ENCODE results near the gene HS3ST4. TPM values are rescaled to one million over a fixed set of nuclear protein-coding genes. Genes with fewer than 3 reads are reported as not detected.

Gene HS3ST4
- total RNA-seq, 1 donor from 2014 or later, result 1.2 TPM

DNA sequence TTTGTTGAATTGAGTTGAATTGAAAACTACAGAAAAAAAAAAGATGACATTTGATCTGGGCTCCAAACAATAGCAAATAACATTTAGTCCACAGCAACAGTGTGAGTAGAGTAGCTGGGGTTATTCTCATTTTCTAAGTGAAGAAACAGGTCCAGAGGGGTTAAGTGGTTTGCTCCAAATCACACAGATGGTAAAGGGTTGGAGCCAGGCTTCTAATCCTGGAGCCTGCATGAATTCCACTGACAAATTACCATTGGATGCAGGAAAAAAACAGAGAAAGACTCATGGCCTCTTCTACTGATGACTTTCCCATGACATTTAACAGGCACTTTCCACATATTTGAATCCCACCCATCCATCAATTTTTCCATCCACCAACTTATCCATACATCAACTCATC, 182.4 kb downstream of the HS3ST4 start:
- no peak overlapping the region for H3K4me3 Mint-ChIP-seq (ENCODE audit: unreplicated experiment)

DNA sequence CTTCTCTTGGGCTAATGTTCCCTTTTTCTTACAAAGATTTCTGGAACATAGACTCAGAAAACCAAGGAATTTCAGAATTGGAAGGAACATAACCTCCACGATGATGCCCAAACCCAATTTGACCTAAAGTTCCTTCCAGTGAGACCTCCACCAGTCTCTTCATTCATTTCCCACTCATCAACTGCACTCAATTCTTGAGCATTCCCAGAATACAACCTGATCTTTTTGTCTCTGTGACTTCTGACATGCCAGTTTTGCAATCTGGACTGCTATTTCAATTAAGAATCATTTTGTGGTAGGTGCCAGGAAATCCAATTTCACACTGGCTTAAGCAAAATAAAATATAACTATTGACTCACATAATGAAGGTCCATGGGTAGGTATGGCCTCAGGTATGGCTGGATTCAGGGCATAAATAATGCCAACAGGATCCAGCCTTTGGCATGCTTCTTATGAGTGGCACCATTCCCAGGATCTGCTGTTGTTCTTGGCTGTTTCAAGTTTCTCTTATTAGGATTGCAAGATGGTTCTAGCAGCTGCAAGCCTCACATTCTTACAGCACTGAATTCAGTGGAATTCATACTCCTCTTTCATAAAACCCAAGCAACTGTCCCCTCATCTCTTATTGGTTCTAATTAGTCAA, 184.3 kb downstream of the HS3ST4 start:
- TF ChIP-seq EZH2 (IDR thresholded peaks at IDR 0.05; ENCODE audit: insufficient read depth, low read length), result no peak
- TF ChIP-seq, protein P1, sequence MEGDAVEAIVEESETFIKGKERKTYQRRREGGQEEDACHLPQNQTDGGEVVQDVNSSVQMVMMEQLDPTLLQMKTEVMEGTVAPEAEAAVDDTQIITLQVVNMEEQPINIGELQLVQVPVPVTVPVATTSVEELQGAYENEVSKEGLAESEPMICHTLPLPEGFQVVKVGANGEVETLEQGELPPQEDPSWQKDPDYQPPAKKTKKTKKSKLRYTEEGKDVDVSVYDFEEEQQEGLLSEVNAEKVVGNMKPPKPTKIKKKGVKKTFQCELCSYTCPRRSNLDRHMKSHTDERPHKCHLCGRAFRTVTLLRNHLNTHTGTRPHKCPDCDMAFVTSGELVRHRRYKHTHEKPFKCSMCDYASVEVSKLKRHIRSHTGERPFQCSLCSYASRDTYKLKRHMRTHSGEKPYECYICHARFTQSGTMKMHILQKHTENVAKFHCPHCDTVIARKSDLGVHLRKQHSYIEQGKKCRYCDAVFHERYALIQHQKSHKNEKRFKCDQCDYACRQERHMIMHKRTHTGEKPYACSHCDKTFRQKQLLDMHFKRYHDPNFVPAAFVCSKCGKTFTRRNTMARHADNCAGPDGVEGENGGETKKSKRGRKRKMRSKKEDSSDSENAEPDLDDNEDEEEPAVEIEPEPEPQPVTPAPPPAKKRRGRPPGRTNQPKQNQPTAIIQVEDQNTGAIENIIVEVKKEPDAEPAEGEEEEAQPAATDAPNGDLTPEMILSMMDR (IDR thresholded peaks at IDR 0.05; ENCODE audit: insufficient read depth, low read depth, low read length), result no peak

More for the DNA sequence above, 182.4 kb downstream of the HS3ST4 start:
- TF ChIP-seq, protein P1 (IDR thresholded peaks at IDR 0.05; ENCODE audit: insufficient read depth, low read depth, low read length), result no peak
- TF ChIP-seq EZH2 (IDR thresholded peaks at IDR 0.05; ENCODE audit: insufficient read depth, low read length), result no peak
- Mint-ChIP-seq H3K36me3 (ENCODE audit: low read depth, unreplicated experiment) (no peaks in the 10 kb centered on the region), H3K9me3 (ENCODE audit: unreplicated experiment) (peaks cover 2% of the 10 kb centered on the region), H3K4me1 (ENCODE audit: low read depth, unreplicated experiment) (no peaks in the 10 kb centered on the region), H3K27me3 (ENCODE audit: low read depth, unreplicated experiment) (no peaks in the 10 kb centered on the region), H3K27ac (ENCODE audit: unreplicated experiment) (no peak overlapping the region)
- DNase-seq (ENCODE audit: low read depth), result no peak
- H3K79me2 ChIP-seq (ENCODE audit: insufficient read depth, low read length), result no peaks in the 10 kb centered on the region
- H3K4me2 ChIP-seq (ENCODE audit: low read length), result no peak overlapping the region
- H3K9ac ChIP-seq (ENCODE audit: low read length), result no peak overlapping the region
- no peak overlapping the region for H2AFZ ChIP-seq (ENCODE audit: low read depth, low read length)
- no peak overlapping the region for H3K4me3 ChIP-seq (ENCODE audit: insufficient read depth, low read depth, low read length)
- no peaks in the 10 kb centered on the region for H4K20me1 ChIP-seq (ENCODE audit: insufficient read depth, low read length)
- H3K36me3 ChIP-seq (ENCODE audit: insufficient read depth, low read length), result no peaks in the 10 kb centered on the region
- no peaks in the 10 kb centered on the region for H3K27me3 ChIP-seq (ENCODE audit: insufficient read depth, low read length)
- no peaks in the 10 kb centered on the region for H3K9me3 ChIP-seq (ENCODE audit: insufficient read depth, low read depth, low read length)
- no peak overlapping the region for H3K27ac ChIP-seq (ENCODE audit: low read depth, low read length)
- no peak for FAIRE-seq
- no peaks in the 10 kb centered on the region for H3K4me1 ChIP-seq (ENCODE audit: insufficient read depth, low read length)

DNA sequence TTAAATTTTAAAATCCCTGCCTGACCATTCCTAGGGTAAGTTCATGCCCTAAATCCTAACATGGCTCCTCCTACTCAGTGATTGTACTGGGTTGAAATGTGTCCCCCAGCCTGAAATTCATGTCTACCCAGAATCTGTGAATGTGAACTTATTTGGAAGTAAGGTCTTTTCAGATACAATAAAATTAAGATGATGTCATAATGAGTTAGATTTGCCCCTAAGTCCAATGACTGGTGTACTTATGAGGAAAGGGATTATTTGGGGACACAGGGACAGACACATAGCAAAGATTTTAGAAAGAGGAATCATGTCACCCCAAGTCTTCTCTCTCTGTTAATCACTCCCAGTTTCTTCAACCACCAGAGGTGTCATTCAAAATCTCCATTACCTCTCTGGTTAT, 185.3 kb downstream of the HS3ST4 start:
- FAIRE-seq, result no peak
- no peak overlapping the region for H3K4me3 Mint-ChIP-seq (ENCODE audit: unreplicated experiment)

More for the DNA sequence above, 184.3 kb downstream of the HS3ST4 start:
- Histone ChIP-seq H3K27me3 (ENCODE audit: insufficient read depth, low read length) (no peaks in the 10 kb centered on the region), H3K4me2 (ENCODE audit: low read length) (no peak overlapping the region), H3K4me1 (ENCODE audit: insufficient read depth, low read length) (no peaks in the 10 kb centered on the region), H3K9me3 (ENCODE audit: insufficient read depth, low read depth, low read length) (no peaks in the 10 kb centered on the region), H3K79me2 (ENCODE audit: insufficient read depth, low read length) (no peaks in the 10 kb centered on the region), H3K4me3 (ENCODE audit: insufficient read depth, low read depth, low read length) (no peak overlapping the region), H4K20me1 (ENCODE audit: insufficient read depth, low read length) (no peaks in the 10 kb centered on the region), H2AFZ (ENCODE audit: low read depth, low read length) (no peak overlapping the region), H3K27ac (ENCODE audit: low read depth, low read length) (no peak overlapping the region), H3K9ac (ENCODE audit: low read length) (no peak overlapping the region), H3K36me3 (ENCODE audit: insufficient read depth, low read length) (no peaks in the 10 kb centered on the region)
- DNase-seq (ENCODE audit: low read depth) (no peak), FAIRE-seq (no peak)
- Mint-ChIP-seq H3K36me3 (ENCODE audit: low read depth, unreplicated experiment) (no peaks in the 10 kb centered on the region), H3K4me3 (ENCODE audit: unreplicated experiment) (no peak overlapping the region), H3K4me1 (ENCODE audit: low read depth, unreplicated experiment) (no peaks in the 10 kb centered on the region), H3K9me3 (ENCODE audit: unreplicated experiment) (peaks cover 2% of the 10 kb centered on the region), H3K27me3 (ENCODE audit: low read depth, unreplicated experiment) (no peaks in the 10 kb centered on the region), H3K27ac (ENCODE audit: unreplicated experiment) (no peak overlapping the region)

More for the DNA sequence above, 185.3 kb downstream of the HS3ST4 start:
- Histone ChIP-seq H3K9ac (ENCODE audit: low read length) (no peak overlapping the region), H2AFZ (ENCODE audit: low read depth, low read length) (no peak overlapping the region), H3K4me1 (ENCODE audit: insufficient read depth, low read length) (no peaks in the 10 kb centered on the region), H3K4me2 (ENCODE audit: low read length) (no peak overlapping the region), H3K27ac (ENCODE audit: low read depth, low read length) (no peak overlapping the region), H3K36me3 (ENCODE audit: insufficient read depth, low read length) (no peaks in the 10 kb centered on the region), H3K27me3 (ENCODE audit: insufficient read depth, low read length) (no peaks in the 10 kb centered on the region), H3K9me3 (ENCODE audit: insufficient read depth, low read depth, low read length) (no peaks in the 10 kb centered on the region), H3K79me2 (ENCODE audit: insufficient read depth, low read length) (no peaks in the 10 kb centered on the region), H3K4me3 (ENCODE audit: insufficient read depth, low read depth, low read length) (no peak overlapping the region), H4K20me1 (ENCODE audit: insufficient read depth, low read length) (no peaks in the 10 kb centered on the region)
- peaks cover 2% of the 10 kb centered on the region for H3K9me3 Mint-ChIP-seq (ENCODE audit: unreplicated experiment)
- TF ChIP-seq, protein P1 (IDR thresholded peaks at IDR 0.05; ENCODE audit: insufficient read depth, low read depth, low read length), result no peak
- TF ChIP-seq EZH2 (IDR thresholded peaks at IDR 0.05; ENCODE audit: insufficient read depth, low read length), result no peak
- H3K4me1 Mint-ChIP-seq (ENCODE audit: low read depth, unreplicated experiment), result no peaks in the 10 kb centered on the region
- no peak overlapping the region for H3K27ac Mint-ChIP-seq (ENCODE audit: unreplicated experiment)
- H3K27me3 Mint-ChIP-seq (ENCODE audit: low read depth, unreplicated experiment), result no peaks in the 10 kb centered on the region
- DNase-seq (ENCODE audit: low read depth), result no peak
- H3K36me3 Mint-ChIP-seq (ENCODE audit: low read depth, unreplicated experiment), result no peaks in the 10 kb centered on the region

Data from astrocyte (in vitro differentiated cells and primary cell).